Measurements from ENCODE around the gene ACTMAP. TPM values are rescaled to one million over a fixed set of nuclear protein-coding genes. Genes with fewer than 3 reads are reported as not detected.

The ACTMAP gene
- total and polyA plus RNA-seq, 2 of the 13 experiments (the other 11 are each of a cell fraction or from before 2014, with no cell fraction given) = 2.2 to 7.9 TPM

DNA sequence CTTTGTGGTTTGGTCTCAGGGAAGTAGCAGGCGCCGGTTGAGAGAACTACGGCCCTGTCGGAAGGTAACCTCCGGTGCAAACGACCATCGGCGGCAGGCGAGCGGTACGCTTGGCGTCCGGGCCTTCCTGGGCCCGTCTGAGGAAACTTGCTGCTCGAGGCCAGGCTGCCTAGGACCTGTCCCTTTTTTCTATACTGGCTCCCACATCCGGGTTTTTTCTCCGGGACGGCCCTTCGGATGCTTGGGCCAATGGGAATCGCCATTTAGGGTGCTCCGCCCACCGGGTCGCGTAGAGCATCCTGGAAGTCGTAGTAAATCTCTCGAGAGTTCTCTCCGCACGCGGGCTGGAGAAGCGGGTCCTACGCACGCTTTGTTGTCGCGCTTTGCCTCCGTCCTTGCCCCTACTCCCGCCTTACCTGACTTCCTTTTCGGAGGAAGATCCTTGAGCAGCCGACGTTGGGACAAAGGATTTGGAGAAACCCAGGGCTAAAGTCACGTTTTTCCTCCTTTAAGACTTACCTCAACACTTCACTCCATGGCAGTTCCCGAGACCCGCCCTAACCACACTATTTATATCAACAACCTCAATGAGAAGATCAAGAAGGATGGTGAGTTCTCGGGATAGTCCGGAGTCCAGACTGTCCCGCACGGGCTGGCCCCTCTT is 729 bp upstream of the ACTMAP start, which contains the start of gene SNRPA (continued):
- TF ChIP-seq, protein P1, sequence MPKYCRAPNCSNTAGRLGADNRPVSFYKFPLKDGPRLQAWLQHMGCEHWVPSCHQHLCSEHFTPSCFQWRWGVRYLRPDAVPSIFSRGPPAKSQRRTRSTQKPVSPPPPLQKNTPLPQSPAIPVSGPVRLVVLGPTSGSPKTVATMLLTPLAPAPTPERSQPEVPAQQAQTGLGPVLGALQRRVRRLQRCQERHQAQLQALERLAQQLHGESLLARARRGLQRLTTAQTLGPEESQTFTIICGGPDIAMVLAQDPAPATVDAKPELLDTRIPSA (CRISPR knock-in tag; IDR thresholded peaks at IDR 0.05; ENCODE audit: borderline replicate concordance) = no peak; the same call in 1 of the 2 replicates
- TF ChIP-seq AKAP8 (CRISPR knock-in tag; IDR thresholded peaks at IDR 0.05) (no peak), HDAC2 (CRISPR knock-in tag; IDR thresholded peaks at IDR 0.05) (peak; percentile 16; the same call in 1 of the 2 replicates), AGO2 (optimal IDR thresholded peaks at IDR 0.05; ENCODE audit: low read depth, low read length) (peak; percentile 47), KAT2B (IDR thresholded peaks at IDR 0.05; ENCODE audit: borderline replicate concordance, low read depth, low read length) (no peak), YEATS4 (CRISPR knock-in tag; IDR thresholded peaks at IDR 0.05; ENCODE audit: borderline replicate concordance) (peak; percentile 83), ZNF546 (CRISPR knock-in tag; conservative IDR thresholded peaks at IDR 0.05) (no peak), NR2F1 (CRISPR knock-in tag; IDR thresholded peaks at IDR 0.05) (no peak), SMAD1 (CRISPR knock-in tag; IDR thresholded peaks at IDR 0.05; ENCODE audit: borderline replicate concordance, low read depth) (0 out of 2 replicates have a peak, but pooled peaks have one; percentile 49), RFXANK (CRISPR knock-in tag; IDR thresholded peaks at IDR 0.05) (no peak), GZF1 (CRISPR knock-in tag; IDR thresholded peaks at IDR 0.05) (no peak), YY1 (IDR thresholded peaks at IDR 0.05; ENCODE audit: insufficient read depth, insufficient replicate concordance, low read depth, low read length) (peak; percentile 42)
- TF ChIP-seq, protein P2, sequence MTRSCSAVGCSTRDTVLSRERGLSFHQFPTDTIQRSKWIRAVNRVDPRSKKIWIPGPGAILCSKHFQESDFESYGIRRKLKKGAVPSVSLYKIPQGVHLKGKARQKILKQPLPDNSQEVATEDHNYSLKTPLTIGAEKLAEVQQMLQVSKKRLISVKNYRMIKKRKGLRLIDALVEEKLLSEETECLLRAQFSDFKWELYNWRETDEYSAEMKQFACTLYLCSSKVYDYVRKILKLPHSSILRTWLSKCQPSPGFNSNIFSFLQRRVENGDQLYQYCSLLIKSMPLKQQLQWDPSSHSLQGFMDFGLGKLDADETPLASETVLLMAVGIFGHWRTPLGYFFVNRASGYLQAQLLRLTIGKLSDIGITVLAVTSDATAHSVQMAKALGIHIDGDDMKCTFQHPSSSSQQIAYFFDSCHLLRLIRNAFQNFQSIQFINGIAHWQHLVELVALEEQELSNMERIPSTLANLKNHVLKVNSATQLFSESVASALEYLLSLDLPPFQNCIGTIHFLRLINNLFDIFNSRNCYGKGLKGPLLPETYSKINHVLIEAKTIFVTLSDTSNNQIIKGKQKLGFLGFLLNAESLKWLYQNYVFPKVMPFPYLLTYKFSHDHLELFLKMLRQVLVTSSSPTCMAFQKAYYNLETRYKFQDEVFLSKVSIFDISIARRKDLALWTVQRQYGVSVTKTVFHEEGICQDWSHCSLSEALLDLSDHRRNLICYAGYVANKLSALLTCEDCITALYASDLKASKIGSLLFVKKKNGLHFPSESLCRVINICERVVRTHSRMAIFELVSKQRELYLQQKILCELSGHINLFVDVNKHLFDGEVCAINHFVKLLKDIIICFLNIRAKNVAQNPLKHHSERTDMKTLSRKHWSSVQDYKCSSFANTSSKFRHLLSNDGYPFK (CRISPR knock-in tag; IDR thresholded peaks at IDR 0.05; ENCODE audit: borderline replicate concordance) = no peak; the same call in 1 of the 2 replicates
- TF ChIP-seq, protein P3, sequence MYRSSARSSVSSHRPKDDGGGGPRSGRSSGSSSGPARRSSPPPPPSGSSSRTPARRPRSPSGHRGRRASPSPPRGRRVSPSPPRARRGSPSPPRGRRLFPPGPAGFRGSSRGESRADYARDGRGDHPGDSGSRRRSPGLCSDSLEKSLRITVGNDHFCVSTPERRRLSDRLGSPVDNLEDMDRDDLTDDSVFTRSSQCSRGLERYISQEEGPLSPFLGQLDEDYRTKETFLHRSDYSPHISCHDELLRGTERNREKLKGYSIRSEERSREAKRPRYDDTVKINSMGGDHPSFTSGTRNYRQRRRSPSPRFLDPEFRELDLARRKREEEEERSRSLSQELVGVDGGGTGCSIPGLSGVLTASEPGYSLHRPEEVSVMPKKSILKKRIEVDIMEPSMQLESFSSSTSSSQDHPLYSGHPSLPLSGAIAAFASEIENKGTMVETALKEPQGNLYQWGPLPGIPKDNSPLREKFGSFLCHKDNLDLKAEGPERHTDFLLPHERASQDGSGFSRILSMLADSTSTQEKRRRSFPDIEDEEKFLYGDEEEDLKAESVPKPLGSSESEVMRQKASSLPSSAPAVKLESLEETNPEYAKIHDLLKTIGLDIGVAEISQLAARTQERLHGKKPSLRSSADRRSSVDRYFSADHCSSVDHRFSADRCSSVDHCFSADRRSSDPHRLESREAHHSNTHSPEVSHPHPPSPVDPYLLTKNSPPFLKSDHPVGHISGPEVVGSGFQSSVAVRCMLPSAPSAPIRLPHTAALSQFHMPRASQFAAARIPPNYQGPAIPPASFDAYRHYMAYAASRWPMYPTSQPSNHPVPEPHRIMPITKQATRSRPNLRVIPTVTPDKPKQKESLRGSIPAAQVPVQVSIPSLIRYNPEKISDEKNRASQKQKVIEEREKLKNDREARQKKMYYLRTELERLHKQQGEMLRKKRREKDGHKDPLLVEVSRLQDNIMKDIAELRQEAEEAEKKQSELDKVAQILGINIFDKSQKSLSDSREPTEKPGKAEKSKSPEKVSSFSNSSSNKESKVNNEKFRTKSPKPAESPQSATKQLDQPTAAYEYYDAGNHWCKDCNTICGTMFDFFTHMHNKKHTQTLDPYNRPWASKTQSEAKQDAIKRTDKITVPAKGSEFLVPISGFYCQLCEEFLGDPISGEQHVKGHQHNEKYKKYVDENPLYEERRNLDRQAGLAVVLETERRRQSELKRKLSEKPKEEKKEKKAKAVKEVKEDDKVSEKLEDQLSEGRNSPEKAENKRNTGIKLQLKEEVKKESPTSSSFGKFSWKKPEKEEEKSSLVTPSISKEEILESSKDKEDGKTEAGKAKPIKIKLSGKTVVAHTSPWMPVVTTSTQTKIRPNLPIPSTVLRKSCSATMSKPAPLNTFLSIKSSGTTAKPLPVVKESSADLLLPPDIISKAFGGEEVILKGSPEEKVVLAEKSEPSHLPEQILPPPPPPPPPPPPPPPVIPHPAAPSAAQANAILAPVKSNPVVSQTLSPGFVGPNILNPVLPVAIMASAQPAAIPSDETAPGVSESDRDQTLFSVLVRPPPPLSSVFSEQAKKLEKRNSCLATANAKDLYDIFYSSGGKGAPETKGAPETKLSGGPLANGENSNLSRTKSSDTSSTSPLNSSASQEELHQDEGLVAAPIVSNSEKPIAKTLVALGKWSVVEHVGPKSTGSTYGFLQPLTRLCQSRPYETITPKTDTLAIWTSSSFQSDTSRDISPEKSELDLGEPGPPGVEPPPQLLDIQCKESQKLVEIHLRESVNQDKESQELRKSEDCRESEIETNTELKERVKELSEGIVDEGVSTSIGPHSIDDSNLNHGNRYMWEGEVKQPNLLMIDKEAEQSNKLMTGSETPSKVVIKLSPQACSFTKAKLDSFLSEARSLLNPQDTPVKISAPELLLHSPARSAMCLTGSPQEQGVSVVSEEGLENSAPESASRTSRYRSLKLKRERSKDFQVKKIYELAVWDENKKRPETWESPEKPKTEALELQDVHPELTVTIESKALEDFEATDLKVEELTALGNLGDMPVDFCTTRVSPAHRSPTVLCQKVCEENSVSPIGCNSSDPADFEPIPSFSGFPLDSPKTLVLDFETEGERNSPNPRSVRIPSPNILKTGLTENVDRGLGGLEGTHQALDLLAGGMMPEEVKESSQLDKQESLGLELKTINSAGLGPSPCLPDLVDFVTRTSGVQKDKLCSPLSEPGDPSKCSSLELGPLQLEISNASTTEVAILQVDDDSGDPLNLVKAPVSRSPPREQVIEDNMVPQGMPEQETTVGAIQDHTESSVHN (CRISPR knock-in tag; IDR thresholded peaks at IDR 0.05) = 0 out of 2 replicates have a peak, but pooled peaks have one; percentile 17
- TF ChIP-seq, protein P4, sequence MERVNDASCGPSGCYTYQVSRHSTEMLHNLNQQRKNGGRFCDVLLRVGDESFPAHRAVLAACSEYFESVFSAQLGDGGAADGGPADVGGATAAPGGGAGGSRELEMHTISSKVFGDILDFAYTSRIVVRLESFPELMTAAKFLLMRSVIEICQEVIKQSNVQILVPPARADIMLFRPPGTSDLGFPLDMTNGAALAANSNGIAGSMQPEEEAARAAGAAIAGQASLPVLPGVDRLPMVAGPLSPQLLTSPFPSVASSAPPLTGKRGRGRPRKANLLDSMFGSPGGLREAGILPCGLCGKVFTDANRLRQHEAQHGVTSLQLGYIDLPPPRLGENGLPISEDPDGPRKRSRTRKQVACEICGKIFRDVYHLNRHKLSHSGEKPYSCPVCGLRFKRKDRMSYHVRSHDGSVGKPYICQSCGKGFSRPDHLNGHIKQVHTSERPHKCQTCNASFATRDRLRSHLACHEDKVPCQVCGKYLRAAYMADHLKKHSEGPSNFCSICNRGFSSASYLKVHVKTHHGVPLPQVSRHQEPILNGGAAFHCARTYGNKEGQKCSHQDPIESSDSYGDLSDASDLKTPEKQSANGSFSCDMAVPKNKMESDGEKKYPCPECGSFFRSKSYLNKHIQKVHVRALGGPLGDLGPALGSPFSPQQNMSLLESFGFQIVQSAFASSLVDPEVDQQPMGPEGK (CRISPR knock-in tag; IDR thresholded peaks at IDR 0.05) = no peak; the same call in 1 of the 2 replicates
